Ovary (tissue), 9 donors: ENCODE results near the gene PLXNA4. TPM values are rescaled to one million over a fixed set of nuclear protein-coding genes. Genes with fewer than 3 reads are reported as not detected.

Experiments used
- DNase-seq, 5 donors: peaks; one replicate each; pipeline ENCODE4 v3.0.0-alpha.2; 2019 to 2020
- H3K27ac ChIP-seq, 2 donors: fragments of 200-600 bp; one replicate each; pipeline versions ENCODE4 v1.5.1 to v1.8.0; 2019 to 2022
- H3K27me3 ChIP-seq: fragments of 200-600 bp; one replicate; pipeline ENCODE4 v1.8.0; 2022
- H3K36me3 ChIP-seq: fragments of 200-600 bp; sonication (generic); one replicate; pipeline ENCODE4 v1.5.1; 2019
- H3K4me1 ChIP-seq: one replicate; pipeline ENCODE4 v1.8.1; 2013; ENCODE audit warnings: mild to moderate bottlenecking, moderate library complexity; ENCODE audit not compliant: insufficient read depth
- H3K4me3 ChIP-seq: fragments of 200-600 bp; sonication (generic); one replicate; pipeline ENCODE4 v1.5.1; 2017
- H3K9me3 ChIP-seq, 2 donors: fragments of 200-600 bp in 1 of 2; sonication (generic) in 1 of 2; one replicate each; pipeline versions ENCODE4 v1.5.1 to v1.8.1; 2013 to 2019; ENCODE audit warnings: mild to moderate bottlenecking in 1 of 2, moderate library complexity in 1 of 2
- CTCF ChIP-seq, 3 donors: fragments of 450-650 bp in 2 of 3; fragments of 200-600 bp in 1 of 3; IDR thresholded peaks; one replicate each; pipeline versions ENCODE4 v1.5.1 to v1.8.0; 2016 to 2022; ENCODE audit warnings: antibody characterized with exemption in 3 of 3, mild to moderate bottlenecking in 1 of 3
- EP300 ChIP-seq: sonication (generic); formaldehyde crosslinking; IDR thresholded peaks from one replicate; pipeline ENCODE4 v1.6.1; 2017; ENCODE audit warnings: antibody characterized with exemption
- POLR2A ChIP-seq: fragments of 450-650 bp; IDR thresholded peaks from one replicate; pipeline ENCODE4 v1.6.1; 2017; ENCODE audit warnings: antibody characterized with exemption, mild to moderate bottlenecking, moderate library complexity
- WGBS, 3 donors: extraction: QIAGEN DNeasy Blood & Tissue Kit in 1 of 3; methylation state at CpG; one replicate each; pipeline versions ENCODE4 v1.1.5 to v1.1.7; 2013 to 2017; 5-methylcytosine and 5-hydroxymethylcytosine counted together
- intact Hi-C, 4 donors: fragments of 100-400 bp; cut with DNase I; formaldehyde crosslinking; loops; one replicate each; pipeline versions ENCODE4 v1.11.0 to v1.15.1; 2022 to 2023
- polyA plus RNA-seq, 2 donors: library from polyadenylated mRNA; stranded (reverse); fragments of 200-250 nt in 1 of 2; fragments of 350-450 nt in 1 of 2; fragmentation: Illumina TruSeq in 1 of 2; extraction: RNeasy Lipid Tissue Mini Kit (QIAGEN cat#74804) in 1 of 2; gene quantifications; one replicate each; pipeline ENCODE4 v1.2.3, GENCODE V29; 2013 to 2014
- total RNA-seq, 7 donors: library from RNA; depleted of rRNA in 2 of 7; stranded (reverse); fragments of >200 nt in 2 of 7; fragmentation: NEBNext Ultra II Directional in 3 of 7; extraction: Animal tissue kit (Norgen Biotek cat#: 25700) in 3 of 7; gene quantifications; one replicate each; pipeline versions ENCODE4 v1.1.0 to v1.2.4, GENCODE V29; 2016 to 2023
- donor health status: DM: no; HTN: no; CAD: no; lungs with moderate emphysema.
- donor health status: DM: no; HTN: no; CAD: no.
- donor health status: Bipolar disorder and iron deficiency.
- donor health status: DM: yes; HTN: yes; CAD: no.
- donor health status: DM: no; HTN: no; CAD: no.
- donor health status: DM: yes; HTN: yes; CAD: no.

The PLXNA4 gene
- total and polyA plus RNA-seq, 9 donors: 5.1 to 39.9 (median 11.4) TPM

DNA sequence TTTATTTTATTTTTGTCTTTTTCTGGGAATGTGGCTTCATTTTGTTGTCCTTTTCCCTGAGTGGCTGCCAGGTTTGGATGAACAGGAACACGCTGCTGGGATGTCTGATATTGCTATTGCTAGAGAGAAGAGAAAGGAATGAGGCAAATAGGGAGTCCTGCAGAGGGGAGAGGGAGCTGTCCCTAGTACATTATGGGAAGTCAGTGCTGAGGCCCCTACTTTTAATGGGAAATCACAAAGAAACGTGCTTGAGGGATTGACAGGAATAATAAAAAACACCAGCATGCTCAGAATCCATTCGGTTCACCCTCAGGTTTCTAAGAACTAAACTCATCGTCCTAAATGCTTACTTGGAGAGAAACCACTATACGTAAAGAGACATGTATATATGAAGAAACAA, 306.6 kb downstream of the PLXNA4 start:
- intact Hi-C loops: loop anchor here in 1 of 4 donors (10.0 kb wide), 1 partner anchor 165 kb away; no protein-coding TSS in a partner anchor
- WGBS, 3 donors: 59 to 70% (median 65%) methylated on average over 5 of the region's 5 CpGs

GRCh38 chr7:132263151-132263550, 313.1 kb downstream of the PLXNA4 start:
- Histone ChIP-seq H3K36me3 (no peaks in the 10 kb centered on the region), H3K4me3 (no peak overlapping the region), H3K27me3 (no peaks in the 10 kb centered on the region), H3K9me3 (no peaks in the 10 kb centered on the region), H3K4me1 (no peaks in the 10 kb centered on the region), H3K27ac (no peak overlapping the region)
- DNase-seq: no peak
- TF ChIP-seq CTCF (IDR thresholded peaks at IDR 0.05): no peak
- TF ChIP-seq POLR2A: no peak
- no peak for TF ChIP-seq EP300
- 83 to 95% (median 86%) methylated on average over 4 of the region's 4 CpGs for WGBS, 3 donors
- intact Hi-C loops: loop anchor here in 1 of 4 donors (10.0 kb wide), 1 partner anchor 158 kb away; no protein-coding TSS in a partner anchor

More for the DNA sequence above, 306.6 kb downstream of the PLXNA4 start:
- TF ChIP-seq EP300 (no peak), CTCF (IDR thresholded peaks at IDR 0.05) (no peak)
- Histone ChIP-seq H3K4me3 (no peak overlapping the region), H3K9me3 (no peaks in the 10 kb centered on the region), H3K27me3 (no peaks in the 10 kb centered on the region), H3K36me3 (no peaks in the 10 kb centered on the region), H3K4me1 (no peaks in the 10 kb centered on the region), H3K27ac (no peak overlapping the region)
- no peak for DNase-seq

- H3K36me3 ChIP-seq: no peaks in the 10 kb centered on the region
- WGBS, 3 donors: 40 to 57% (median 45%) methylated on average over 6 of the region's 6 CpGs
- DNase-seq: no peak
- no peaks in the 10 kb centered on the region for H3K27me3 ChIP-seq
- no peak overlapping the region for H3K4me3 ChIP-seq
- intact Hi-C loops: loop anchor here in 1 of 4 donors (10.0 kb wide), 1 partner anchor 157 kb away; no protein-coding TSS in a partner anchor
- H3K27ac ChIP-seq: no peak overlapping the region
- no peaks in the 10 kb centered on the region for H3K9me3 ChIP-seq
- no peaks in the 10 kb centered on the region for H3K4me1 ChIP-seq
- TF ChIP-seq POLR2A (no peak), EP300 (no peak), CTCF (IDR thresholded peaks at IDR 0.05) (no peak)
These were observed 314.2 kb downstream of the PLXNA4 start for GRCh38 chr7:132262160-132262470.

GRCh38 chr7:132261327-132262159, 314.7 kb downstream of the PLXNA4 start:
- Histone ChIP-seq H3K4me3 (no peak overlapping the region), H3K9me3 (no peaks in the 10 kb centered on the region), H3K4me1 (no peaks in the 10 kb centered on the region), H3K27me3 (no peaks in the 10 kb centered on the region), H3K36me3 (no peaks in the 10 kb centered on the region), H3K27ac (no peak overlapping the region)
- 48 to 69% (median 59%) methylated on average over 10 of the region's 10 CpGs for WGBS, 3 donors
- TF ChIP-seq POLR2A (no peak), CTCF (IDR thresholded peaks at IDR 0.05) (no peak), EP300 (no peak)
- intact Hi-C loops: loop anchor here in 1 of 4 donors (10.0 kb wide), 1 partner anchor 157 kb away; no protein-coding TSS in a partner anchor
- no peak for DNase-seq
